WTC11 (cell line): Measurements from ENCODE around the gene ARL10. TPM values are rescaled to one million over a fixed set of nuclear protein-coding genes. Genes with fewer than 3 reads are reported as not detected.

Experiments used
- ATAC-seq: fragments of 200-7000 bp; cut with Tn5 transposase; 2 replicates; pipeline ENCODE4 v1.10.0; 2021; ENCODE audit warnings: mild to moderate bottlenecking, moderate library complexity
- CTCF ChIA-PET: fragments of 300-600 bp; sonication (Branson Sonifier 250); formaldehyde crosslinking; loops from one replicate; lab custom pipeline; 2021; ENCODE audit warnings: antibody characterized with exemption; lab: Charles Lee
- POLR2A ChIA-PET: fragments of 350-600 bp; sonication (Branson Sonifier 250); formaldehyde crosslinking; loops from one replicate; lab custom pipeline; 2021; ENCODE audit warnings: antibody characterized with exemption; lab: Charles Lee
- DNase-seq: peaks from one replicate; pipeline ENCODE4 v3.0.0; 2021; ENCODE audit warnings: low spot score
- H3K27ac Mint-ChIP-seq: 2 replicates; pipeline ENCODE4 v1.8.0; 2021; ENCODE audit warnings: mixed read lengths
- H3K27me3 Mint-ChIP-seq: 2 replicates; pipeline ENCODE4 v1.8.0; 2021; ENCODE audit warnings: low read depth, mild to moderate bottlenecking, moderate library complexity, mixed read lengths
- H3K36me3 Mint-ChIP-seq: 2 replicates; pipeline ENCODE4 v1.8.0; 2021; ENCODE audit warnings: mixed read lengths
- H3K4me1 Mint-ChIP-seq: 2 replicates; pipeline ENCODE4 v1.8.0; 2022; ENCODE audit warnings: mixed read lengths
- H3K4me3 Mint-ChIP-seq: 2 replicates; pipeline ENCODE4 v1.8.0; 2021; ENCODE audit warnings: mild to moderate bottlenecking, moderate library complexity, mixed read lengths
- H3K9me3 Mint-ChIP-seq: 2 replicates; pipeline ENCODE4 v1.8.0; 2021; ENCODE audit warnings: mixed read lengths
- ATF1 ChIP-seq: sonication (generic); formaldehyde crosslinking; IDR thresholded peaks from 2 replicates; pipeline ENCODE4 v1.8.1; 2023; ENCODE audit warnings: mild to moderate bottlenecking, moderate library complexity, missing genetic modification reagents
- EMX1 ChIP-seq: fragments of 250-450 bp; sonication (Bioruptor Pico); IDR thresholded peaks from 2 replicates; pipeline ENCODE4 v1.8.0; 2021; ENCODE audit warnings: mild to moderate bottlenecking
- ETV6 ChIP-seq: sonication (generic); formaldehyde crosslinking; IDR thresholded peaks from 2 replicates; pipeline ENCODE4 v1.8.1; 2022; ENCODE audit warnings: mild to moderate bottlenecking, missing genetic modification reagents
- GABPB1 ChIP-seq: sonication (generic); formaldehyde crosslinking; IDR thresholded peaks from 2 replicates; pipeline ENCODE4 v1.8.1; 2023; ENCODE audit warnings: mild to moderate bottlenecking, missing genetic modification reagents
- JAZF1 ChIP-seq: fragments of 250-450 bp; sonication (Bioruptor Pico); IDR thresholded peaks from 2 replicates; pipeline ENCODE4 v1.9.0; 2021; ENCODE audit warnings: moderate library complexity, mild to moderate bottlenecking, inconsistent platforms
- KAT7 ChIP-seq: sonication (generic); formaldehyde crosslinking; IDR thresholded peaks from 2 replicates; pipeline ENCODE4 v1.8.1; 2023; ENCODE audit warnings: missing genetic modification reagents, mild to moderate bottlenecking, borderline replicate concordance
- MYBL2 ChIP-seq: sonication (generic); formaldehyde crosslinking; IDR thresholded peaks from 2 replicates; pipeline ENCODE4 v1.8.1; 2023; ENCODE audit warnings: mild to moderate bottlenecking, moderate library complexity, missing genetic modification reagents
- RELA ChIP-seq: sonication (generic); formaldehyde crosslinking; IDR thresholded peaks from 2 replicates; pipeline ENCODE4 v1.8.1; 2022; ENCODE audit warnings: missing genetic modification reagents, mild to moderate bottlenecking, borderline replicate concordance
- RORB ChIP-seq: fragments of 250-450 bp; sonication (Bioruptor Pico); IDR thresholded peaks from 2 replicates; pipeline ENCODE4 v1.9.0; 2021; ENCODE audit warnings: mild to moderate bottlenecking
- SMAD4 ChIP-seq: sonication (generic); formaldehyde crosslinking; IDR thresholded peaks from 2 replicates; pipeline ENCODE4 v1.8.0; 2022; ENCODE audit warnings: mild to moderate bottlenecking, missing genetic modification reagents
- SP1 ChIP-seq: sonication (generic); formaldehyde crosslinking; conservative IDR thresholded peaks from 2 replicates; pipeline ENCODE4 v1.8.1; 2022; ENCODE audit warnings: missing genetic modification reagents
- TP53 ChIP-seq: sonication (generic); formaldehyde crosslinking; IDR thresholded peaks from 2 replicates; pipeline ENCODE4 v1.8.1; 2023; ENCODE audit warnings: mild to moderate bottlenecking, missing genetic modification reagents
- ZBTB21 ChIP-seq: sonication (generic); formaldehyde crosslinking; IDR thresholded peaks from 2 replicates; pipeline ENCODE4 v1.8.1; 2023; ENCODE audit warnings: mild to moderate bottlenecking, missing genetic modification reagents, borderline replicate concordance
- ZNF121 ChIP-seq: sonication (generic); formaldehyde crosslinking; IDR thresholded peaks from 2 replicates; pipeline ENCODE4 v1.8.0; 2023; ENCODE audit warnings: missing genetic modification reagents
- ZNF232 ChIP-seq: sonication (generic); formaldehyde crosslinking; IDR thresholded peaks from 2 replicates; pipeline ENCODE4 v1.8.0; 2022; ENCODE audit warnings: mild to moderate bottlenecking, missing genetic modification reagents
- ZNF396 ChIP-seq: fragments of 250-450 bp; sonication (Bioruptor Pico); IDR thresholded peaks from 2 replicates; pipeline ENCODE4 v1.8.0; 2021; ENCODE audit warnings: mild to moderate bottlenecking, moderate library complexity, borderline replicate concordance
- total RNA-seq: library from RNA; stranded (reverse); gene quantifications from 3 replicates; pipeline ENCODE4 v1.2.3, GENCODE V29; 2021
- TF ChIP-seq, protein P1 (sequence below): sonication (generic); formaldehyde crosslinking; IDR thresholded peaks from 2 replicates; pipeline ENCODE4 v1.8.0; 2022; ENCODE audit warnings: missing genetic modification reagents
- TF ChIP-seq, protein P2 (sequence below): sonication (generic); formaldehyde crosslinking; IDR thresholded peaks from 2 replicates; pipeline ENCODE4 v1.8.1; 2023; ENCODE audit warnings: mild to moderate bottlenecking, missing genetic modification reagents
- TF ChIP-seq, protein P3 (sequence below): fragments of 250-450 bp; sonication (Bioruptor Pico); IDR thresholded peaks from 2 replicates; pipeline ENCODE4 v1.9.0; 2021; ENCODE audit warnings: mild to moderate bottlenecking
- TF ChIP-seq, protein P4 (sequence below): sonication (generic); formaldehyde crosslinking; IDR thresholded peaks from 2 replicates; pipeline ENCODE4 v1.8.1; 2023; ENCODE audit warnings: mild to moderate bottlenecking, missing genetic modification reagents
- TF ChIP-seq, protein P5 (sequence below): sonication (generic); formaldehyde crosslinking; IDR thresholded peaks from 2 replicates; pipeline ENCODE4 v1.8.1; 2022; ENCODE audit warnings: low read depth, mild to moderate bottlenecking, moderate library complexity, missing genetic modification reagents, borderline replicate concordance
- TF ChIP-seq, protein P6 (sequence below): sonication (generic); formaldehyde crosslinking; IDR thresholded peaks from 2 replicates; pipeline ENCODE4 v1.8.1; 2023; ENCODE audit warnings: mild to moderate bottlenecking, missing genetic modification reagents, moderate library complexity

The ARL10 gene
- total RNA-seq, 1 experiment from 2014 or later = 6.8 TPM

DNA sequence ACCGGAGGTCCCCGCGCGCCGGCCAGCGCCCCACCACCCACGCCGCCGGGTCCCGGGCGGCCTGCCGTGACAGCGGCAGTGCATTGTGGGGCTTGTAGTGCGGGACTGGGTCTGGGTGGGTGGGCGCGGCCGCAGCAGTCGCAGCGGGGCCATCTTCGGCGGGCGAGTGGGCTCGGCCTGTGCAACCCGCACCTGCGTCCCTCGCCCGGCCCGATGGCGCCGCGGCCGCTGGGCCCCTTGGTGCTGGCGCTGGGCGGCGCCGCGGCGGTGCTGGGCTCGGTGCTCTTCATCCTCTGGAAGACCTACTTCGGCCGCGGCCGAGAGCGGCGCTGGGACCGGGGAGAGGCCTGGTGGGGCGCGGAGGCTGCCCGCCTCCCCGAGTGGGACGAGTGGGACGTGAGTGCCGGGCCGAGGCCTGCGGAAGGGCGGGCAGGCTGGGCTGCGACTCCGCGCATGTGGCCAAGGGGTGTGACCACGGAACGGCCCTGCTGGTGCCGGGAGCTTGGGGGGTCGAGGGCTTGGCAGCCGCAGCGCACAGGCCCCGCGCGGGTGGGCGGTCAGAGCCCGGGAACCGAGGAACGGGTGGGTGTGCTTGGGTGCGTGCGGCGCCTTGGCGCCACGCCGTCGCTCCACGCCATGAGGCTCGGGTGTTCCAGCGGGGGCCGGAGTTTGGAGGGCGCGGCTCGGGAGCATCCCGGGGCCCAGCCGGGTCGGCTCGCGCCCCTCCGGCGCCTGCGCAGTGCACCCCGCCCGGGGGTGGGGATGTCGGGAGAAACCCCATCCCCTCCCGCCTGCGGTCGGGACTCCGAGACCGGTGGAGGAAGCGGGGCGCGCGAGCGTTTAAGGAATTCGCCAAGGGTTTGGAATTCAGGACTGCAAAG is at the start of gene ARL10 (continued):
- TF ChIP-seq, protein P1, sequence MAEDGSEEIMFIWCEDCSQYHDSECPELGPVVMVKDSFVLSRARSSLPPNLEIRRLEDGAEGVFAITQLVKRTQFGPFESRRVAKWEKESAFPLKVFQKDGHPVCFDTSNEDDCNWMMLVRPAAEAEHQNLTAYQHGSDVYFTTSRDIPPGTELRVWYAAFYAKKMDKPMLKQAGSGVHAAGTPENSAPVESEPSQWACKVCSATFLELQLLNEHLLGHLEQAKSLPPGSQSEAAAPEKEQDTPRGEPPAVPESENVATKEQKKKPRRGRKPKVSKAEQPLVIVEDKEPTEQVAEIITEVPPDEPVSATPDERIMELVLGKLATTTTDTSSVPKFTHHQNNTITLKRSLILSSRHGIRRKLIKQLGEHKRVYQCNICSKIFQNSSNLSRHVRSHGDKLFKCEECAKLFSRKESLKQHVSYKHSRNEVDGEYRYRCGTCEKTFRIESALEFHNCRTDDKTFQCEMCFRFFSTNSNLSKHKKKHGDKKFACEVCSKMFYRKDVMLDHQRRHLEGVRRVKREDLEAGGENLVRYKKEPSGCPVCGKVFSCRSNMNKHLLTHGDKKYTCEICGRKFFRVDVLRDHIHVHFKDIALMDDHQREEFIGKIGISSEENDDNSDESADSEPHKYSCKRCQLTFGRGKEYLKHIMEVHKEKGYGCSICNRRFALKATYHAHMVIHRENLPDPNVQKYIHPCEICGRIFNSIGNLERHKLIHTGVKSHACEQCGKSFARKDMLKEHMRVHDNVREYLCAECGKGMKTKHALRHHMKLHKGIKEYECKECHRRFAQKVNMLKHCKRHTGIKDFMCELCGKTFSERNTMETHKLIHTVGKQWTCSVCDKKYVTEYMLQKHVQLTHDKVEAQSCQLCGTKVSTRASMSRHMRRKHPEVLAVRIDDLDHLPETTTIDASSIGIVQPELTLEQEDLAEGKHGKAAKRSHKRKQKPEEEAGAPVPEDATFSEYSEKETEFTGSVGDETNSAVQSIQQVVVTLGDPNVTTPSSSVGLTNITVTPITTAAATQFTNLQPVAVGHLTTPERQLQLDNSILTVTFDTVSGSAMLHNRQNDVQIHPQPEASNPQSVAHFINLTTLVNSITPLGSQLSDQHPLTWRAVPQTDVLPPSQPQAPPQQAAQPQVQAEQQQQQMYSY (CRISPR knock-in tag) = no peak
- TF ChIP-seq JAZF1 (CRISPR knock-in tag) (no peak), SP1 (CRISPR knock-in tag) (peak; percentile 58), RELA (peak; percentile 93), SMAD4 (no peak), ZNF232 (CRISPR knock-in tag) (peak; percentile 86), ZNF121 (CRISPR knock-in tag) (no peak), ETV6 (CRISPR knock-in tag) (peak; percentile 68), MYBL2 (CRISPR knock-in tag) (peak; percentile 73), TP53 (CRISPR knock-in tag) (no peak), EMX1 (CRISPR knock-in tag) (no peak), RORB (CRISPR knock-in tag) (no peak)
- TF ChIP-seq, protein P2, sequence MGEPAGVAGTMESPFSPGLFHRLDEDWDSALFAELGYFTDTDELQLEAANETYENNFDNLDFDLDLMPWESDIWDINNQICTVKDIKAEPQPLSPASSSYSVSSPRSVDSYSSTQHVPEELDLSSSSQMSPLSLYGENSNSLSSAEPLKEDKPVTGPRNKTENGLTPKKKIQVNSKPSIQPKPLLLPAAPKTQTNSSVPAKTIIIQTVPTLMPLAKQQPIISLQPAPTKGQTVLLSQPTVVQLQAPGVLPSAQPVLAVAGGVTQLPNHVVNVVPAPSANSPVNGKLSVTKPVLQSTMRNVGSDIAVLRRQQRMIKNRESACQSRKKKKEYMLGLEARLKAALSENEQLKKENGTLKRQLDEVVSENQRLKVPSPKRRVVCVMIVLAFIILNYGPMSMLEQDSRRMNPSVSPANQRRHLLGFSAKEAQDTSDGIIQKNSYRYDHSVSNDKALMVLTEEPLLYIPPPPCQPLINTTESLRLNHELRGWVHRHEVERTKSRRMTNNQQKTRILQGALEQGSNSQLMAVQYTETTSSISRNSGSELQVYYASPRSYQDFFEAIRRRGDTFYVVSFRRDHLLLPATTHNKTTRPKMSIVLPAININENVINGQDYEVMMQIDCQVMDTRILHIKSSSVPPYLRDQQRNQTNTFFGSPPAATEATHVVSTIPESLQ (CRISPR knock-in tag) = no peak
- TF ChIP-seq, protein P3, sequence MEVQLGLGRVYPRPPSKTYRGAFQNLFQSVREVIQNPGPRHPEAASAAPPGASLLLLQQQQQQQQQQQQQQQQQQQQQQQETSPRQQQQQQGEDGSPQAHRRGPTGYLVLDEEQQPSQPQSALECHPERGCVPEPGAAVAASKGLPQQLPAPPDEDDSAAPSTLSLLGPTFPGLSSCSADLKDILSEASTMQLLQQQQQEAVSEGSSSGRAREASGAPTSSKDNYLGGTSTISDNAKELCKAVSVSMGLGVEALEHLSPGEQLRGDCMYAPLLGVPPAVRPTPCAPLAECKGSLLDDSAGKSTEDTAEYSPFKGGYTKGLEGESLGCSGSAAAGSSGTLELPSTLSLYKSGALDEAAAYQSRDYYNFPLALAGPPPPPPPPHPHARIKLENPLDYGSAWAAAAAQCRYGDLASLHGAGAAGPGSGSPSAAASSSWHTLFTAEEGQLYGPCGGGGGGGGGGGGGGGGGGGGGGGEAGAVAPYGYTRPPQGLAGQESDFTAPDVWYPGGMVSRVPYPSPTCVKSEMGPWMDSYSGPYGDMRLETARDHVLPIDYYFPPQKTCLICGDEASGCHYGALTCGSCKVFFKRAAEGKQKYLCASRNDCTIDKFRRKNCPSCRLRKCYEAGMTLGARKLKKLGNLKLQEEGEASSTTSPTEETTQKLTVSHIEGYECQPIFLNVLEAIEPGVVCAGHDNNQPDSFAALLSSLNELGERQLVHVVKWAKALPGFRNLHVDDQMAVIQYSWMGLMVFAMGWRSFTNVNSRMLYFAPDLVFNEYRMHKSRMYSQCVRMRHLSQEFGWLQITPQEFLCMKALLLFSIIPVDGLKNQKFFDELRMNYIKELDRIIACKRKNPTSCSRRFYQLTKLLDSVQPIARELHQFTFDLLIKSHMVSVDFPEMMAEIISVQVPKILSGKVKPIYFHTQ (CRISPR knock-in tag) = no peak
- TF ChIP-seq, protein P4, sequence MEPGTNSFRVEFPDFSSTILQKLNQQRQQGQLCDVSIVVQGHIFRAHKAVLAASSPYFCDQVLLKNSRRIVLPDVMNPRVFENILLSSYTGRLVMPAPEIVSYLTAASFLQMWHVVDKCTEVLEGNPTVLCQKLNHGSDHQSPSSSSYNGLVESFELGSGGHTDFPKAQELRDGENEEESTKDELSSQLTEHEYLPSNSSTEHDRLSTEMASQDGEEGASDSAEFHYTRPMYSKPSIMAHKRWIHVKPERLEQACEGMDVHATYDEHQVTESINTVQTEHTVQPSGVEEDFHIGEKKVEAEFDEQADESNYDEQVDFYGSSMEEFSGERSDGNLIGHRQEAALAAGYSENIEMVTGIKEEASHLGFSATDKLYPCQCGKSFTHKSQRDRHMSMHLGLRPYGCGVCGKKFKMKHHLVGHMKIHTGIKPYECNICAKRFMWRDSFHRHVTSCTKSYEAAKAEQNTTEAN (CRISPR knock-in tag) = 0 out of 2 replicates have a peak, but pooled peaks have one; percentile 15

DNA sequence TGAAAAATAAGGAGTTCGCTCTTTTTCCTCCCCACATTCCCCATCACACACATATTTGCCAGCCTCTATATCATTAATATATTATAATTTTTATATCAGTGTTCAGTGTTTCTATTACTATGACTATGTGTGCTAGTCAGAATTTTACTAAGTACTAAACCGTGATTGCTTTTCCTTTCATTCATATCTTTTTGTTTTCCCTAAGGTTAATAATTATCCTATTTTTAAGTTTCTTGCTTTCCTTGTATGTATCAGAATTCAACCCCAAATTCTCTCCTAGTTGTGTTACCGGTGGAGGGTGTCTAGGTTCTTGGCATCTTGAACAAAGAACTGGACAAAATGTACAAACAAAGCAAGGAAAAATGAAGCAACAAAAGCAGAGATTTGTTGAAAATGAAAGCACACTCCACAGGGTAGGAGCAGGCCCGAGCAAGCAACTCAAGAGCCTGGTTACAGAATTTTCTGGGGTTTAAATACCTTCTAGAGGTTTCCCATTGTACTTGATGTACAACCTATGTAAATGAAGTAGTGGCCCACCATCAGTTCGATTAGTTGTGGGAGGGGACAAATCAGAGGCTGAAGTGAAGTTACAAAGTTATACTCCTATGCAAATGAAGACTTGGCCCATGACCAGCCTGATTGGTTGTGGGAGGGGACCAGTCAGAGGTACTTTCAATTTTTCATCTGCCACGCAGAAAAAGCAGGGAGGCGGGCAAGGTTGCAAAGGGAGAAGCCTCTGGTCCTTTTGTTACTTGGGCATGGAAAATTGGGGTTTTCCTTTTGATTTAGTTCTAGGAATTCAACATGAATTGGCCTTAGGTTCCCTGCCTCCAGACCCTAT is 47.5 kb upstream of the ARL10 start:
- no peak for DNase-seq
- CTCF ChIA-PET = no interaction called here
- Mint-ChIP-seq H3K27ac (no peak overlapping the region), H3K4me1 (no peaks in the 10 kb centered on the region), H3K9me3 (no peaks in the 10 kb centered on the region), H3K4me3 (no peak overlapping the region), H3K27me3 (no peaks in the 10 kb centered on the region), H3K36me3 (peaks cover 20% of the 10 kb centered on the region)
- POLR2A ChIA-PET = no interaction called here
- ATAC-seq = no peak
- TF ChIP-seq KAT7 (CRISPR knock-in tag) (no peak), SMAD4 (no peak), ZBTB21 (CRISPR knock-in tag) (no peak), ZNF396 (CRISPR knock-in tag) (no peak), ZNF121 (CRISPR knock-in tag) (no peak), ATF1 (no peak), ZNF232 (CRISPR knock-in tag) (no peak), GABPB1 (CRISPR knock-in tag) (no peak)
- TF ChIP-seq, protein P5, sequence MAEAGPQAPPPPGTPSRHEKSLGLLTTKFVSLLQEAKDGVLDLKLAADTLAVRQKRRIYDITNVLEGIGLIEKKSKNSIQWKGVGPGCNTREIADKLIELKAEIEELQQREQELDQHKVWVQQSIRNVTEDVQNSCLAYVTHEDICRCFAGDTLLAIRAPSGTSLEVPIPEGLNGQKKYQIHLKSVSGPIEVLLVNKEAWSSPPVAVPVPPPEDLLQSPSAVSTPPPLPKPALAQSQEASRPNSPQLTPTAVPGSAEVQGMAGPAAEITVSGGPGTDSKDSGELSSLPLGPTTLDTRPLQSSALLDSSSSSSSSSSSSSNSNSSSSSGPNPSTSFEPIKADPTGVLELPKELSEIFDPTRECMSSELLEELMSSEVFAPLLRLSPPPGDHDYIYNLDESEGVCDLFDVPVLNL = no peak
- TF ChIP-seq, protein P6, sequence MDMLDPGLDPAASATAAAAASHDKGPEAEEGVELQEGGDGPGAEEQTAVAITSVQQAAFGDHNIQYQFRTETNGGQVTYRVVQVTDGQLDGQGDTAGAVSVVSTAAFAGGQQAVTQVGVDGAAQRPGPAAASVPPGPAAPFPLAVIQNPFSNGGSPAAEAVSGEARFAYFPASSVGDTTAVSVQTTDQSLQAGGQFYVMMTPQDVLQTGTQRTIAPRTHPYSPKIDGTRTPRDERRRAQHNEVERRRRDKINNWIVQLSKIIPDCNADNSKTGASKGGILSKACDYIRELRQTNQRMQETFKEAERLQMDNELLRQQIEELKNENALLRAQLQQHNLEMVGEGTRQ (CRISPR knock-in tag) = no peak
